GM21360 (cell line): ENCODE data around the gene BDH2.

Experiments used
- ATAC-seq: cut with Tn5 transposase; IDR thresholded peaks from one replicate; pipeline ENCODE4 v1.9.1; 2021; ENCODE audit warnings: mild to moderate bottlenecking, moderate library complexity; ENCODE audit not compliant: unreplicated experiment

The BDH2 gene

DNA sequence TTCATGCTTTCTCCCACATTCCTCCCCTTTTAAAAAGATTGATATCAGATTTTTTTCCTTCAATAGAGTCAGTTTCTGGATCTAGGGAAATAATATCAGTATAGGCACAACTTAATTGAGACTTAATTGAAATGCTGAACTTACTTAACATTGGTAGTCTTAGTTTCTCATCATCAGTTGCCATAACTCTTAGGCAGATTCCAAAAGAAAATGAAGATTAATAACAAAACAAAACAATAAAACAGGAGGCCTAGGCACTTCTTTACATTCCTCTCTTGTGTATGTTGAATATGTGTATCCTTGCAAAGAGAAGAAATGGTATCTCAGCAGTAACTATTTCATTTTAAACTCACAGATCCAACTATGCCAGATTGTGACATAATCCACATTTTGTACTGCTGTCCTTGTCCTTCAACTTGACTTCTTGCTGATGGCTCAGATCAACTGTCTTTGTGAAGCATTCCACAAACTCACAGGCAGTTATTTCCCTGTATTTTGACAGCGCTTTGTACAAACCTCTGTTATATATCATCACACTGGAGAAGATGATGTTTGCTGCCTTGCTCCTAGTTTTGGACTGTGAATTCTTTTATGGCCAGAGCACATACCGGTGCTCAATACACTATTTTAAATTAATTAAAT lies 14.0 kb downstream of the BDH2 start:
- ATAC-seq = no peak

- no peak for ATAC-seq
Observed at GRCh38 chr4:103079621-103080020, 20.0 kb downstream of the BDH2 start.

GRCh38 chr4:103076747-103077347 lies 22.8 kb downstream of the BDH2 start, which contains the start of gene SLC9B2:
Gene SLC9B2 (minus strand): TSS chr4:103076761. CDS start chr4:103067550, 9,211 bp downstream.
- peak; percentile 39 for ATAC-seq

- ATAC-seq = peak; percentile 53
Observed at GRCh38 chr4:103075894-103076746, 23.5 kb downstream of the BDH2 start.

GRCh38 chr4:103075435-103075893 lies 24.2 kb downstream of the BDH2 start:
- no peak for ATAC-seq

DNA sequence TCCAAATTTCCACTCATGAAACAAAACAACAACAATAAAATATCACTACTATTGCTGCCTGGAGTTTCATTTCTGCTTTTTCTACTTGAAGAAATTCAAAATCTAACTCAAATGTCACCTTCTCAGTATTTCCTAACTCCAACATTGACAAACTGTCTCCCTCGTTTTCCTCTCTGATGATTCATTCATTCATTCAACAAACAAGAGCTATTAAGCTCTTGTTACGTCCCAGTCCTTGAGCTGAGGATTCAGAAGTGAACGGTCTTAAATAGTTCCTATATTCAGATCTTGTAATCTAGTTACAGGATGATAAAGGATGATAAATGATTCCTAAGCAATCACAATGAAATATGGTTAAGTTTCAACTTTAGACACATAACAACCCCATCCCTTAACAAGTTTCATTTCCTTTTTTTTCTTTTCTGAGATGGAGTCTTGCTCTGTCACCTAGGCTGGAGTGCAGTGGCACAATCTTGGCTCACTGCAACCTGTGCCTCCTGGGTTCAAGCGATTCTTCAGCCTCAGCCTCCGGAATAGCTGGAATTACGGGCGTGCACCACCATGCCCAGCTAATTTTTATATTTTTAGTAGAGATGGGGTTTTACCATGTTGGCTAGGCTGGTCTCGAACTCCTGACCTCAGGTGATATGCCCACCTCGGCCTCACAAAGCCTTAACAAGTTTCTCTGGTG lies 24.7 kb downstream of the BDH2 start:
- ATAC-seq = no peak

GRCh38 chr4:103073792-103074438 lies 25.7 kb downstream of the BDH2 start:
- ATAC-seq = no peak

- ATAC-seq = no peak
Observed at GRCh38 chr4:103067841-103068547, 31.6 kb downstream of the BDH2 start.

DNA sequence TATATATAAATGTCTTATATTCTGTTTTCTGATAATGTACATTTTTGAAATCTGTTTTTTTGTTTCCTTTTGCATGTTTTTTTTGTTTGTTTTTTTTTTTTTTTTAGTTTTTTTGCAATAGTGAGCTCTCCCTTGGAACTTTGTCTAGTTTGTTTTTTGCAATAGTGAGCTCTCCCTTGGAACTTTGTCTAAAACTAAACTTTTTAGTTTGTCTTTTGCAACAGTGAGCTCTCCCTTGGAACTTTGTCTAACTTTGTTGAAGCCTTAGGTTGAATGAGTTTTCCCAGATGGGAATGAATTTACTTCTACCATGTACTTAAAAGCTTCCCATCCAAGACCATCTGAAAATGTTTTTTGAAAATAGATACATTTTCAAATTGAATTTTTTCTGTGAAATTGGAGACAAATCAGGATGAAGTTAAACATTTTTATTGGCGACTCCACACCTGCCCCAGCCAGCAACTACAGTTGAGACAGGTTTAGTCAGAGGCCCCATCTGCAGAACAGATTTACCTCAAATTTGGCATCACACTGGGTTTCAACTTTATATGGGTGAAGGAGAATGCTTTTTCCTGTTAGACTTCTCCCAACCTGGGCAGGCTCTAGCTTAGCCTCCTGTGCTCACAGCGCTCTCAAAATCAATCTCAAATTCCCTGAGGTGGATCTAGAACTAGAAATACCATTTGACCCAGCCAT lies 39.0 kb downstream of the BDH2 start:
- ATAC-seq = no peak

DNA sequence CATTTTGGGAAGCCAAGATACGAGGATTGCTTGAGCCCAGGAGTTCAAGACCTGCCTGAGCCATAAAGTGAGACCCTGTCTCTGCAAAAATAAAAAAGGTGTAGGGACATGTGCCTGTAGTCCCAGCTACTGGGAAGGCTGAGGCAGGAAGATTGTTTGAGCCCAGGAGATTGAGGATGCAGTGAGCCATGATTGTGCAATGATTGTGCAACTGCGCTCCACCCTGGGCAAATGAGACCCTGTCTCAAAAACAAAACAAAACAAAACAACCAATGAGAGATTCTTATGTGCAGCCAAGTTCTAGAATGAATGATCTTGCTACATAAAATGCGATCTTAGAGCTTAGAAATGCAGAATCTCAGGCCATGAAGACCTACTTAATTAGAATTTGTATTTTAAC lies 45.6 kb downstream of the BDH2 start:
- no peak for ATAC-seq

- no peak for ATAC-seq
Observed at GRCh38 chr4:103052779-103053178, 46.9 kb downstream of the BDH2 start.

- no peak for ATAC-seq
Observed at GRCh38 chr4:103052145-103052544, 47.5 kb downstream of the BDH2 start.

DNA sequence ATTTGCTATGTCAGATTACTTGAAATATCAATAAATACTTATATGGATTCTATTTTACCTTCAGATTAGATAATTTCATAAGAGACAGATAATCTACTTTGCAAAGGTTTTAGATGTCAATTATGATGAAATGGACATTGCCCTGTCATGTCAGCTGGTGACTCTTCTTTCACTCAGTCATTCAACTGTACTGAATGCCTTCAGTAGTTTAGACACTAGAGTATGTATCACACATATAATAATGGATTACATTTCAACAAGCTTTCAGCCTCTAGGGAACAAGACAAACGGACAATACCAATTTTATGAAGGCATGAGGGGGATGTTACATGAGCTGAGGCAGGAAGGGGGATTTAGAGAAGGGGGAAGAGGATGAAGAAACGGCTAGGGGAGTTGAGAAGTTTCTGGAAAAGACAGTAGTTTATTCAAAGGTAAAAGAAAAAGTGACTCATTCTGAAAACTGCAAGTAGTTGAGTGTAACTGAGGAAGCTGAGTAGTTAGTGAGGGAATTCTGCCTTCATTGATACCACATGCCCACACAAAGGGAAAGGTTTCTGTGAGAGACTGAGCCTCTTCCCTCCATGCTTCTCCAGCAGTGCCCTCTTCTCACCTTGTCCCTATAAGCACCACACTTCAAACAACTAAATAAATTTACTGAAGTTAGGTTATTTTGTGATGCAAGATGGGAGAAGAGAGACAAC lies 48.7 kb downstream of the BDH2 start:
- no peak for ATAC-seq

DNA sequence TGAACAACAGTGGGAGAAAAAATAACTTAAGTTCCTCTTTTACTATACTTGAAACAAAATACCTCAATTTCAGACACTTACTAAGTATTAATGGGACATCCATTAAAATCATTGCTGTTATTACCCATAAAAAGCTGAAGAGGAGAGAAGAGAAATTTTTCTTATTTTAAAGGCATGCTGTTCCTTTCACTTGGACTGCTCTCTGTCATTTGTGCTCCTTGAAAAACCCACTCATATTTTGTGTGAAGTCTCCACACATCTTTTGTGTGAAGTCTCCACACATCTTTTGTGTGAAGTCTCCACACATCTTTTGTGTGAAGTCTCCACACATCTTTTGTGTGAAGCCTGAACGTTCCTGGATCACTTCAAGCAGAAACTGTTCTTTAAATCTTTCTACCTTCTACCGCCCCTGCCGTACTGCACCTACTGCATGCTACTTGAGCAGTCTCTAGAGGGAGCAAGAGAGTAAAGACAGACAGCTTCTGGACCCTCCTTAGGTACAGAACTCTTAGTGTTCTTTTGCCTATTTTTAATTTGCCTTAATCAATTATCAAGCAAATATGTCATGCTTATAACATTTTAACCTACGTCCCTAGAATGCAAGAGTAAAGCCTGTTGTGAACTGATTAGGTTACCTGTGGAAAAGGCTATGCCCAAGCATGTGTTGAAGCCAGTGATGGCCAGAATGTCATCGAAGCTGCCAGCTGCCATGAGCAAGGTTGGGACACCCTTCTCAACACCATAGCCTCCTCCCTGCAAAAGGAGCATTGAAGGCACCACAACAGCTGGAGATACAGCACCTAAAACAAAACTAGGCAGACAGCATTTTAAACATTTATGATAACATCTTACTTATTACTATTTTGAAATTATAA lies 53.0 kb downstream of the BDH2 start:
- peak; percentile 92 for ATAC-seq

- ATAC-seq = no peak
Observed at GRCh38 chr4:103044183-103044582, 55.5 kb downstream of the BDH2 start.

GRCh38 chr4:103036169-103036568 lies 63.5 kb downstream of the BDH2 start:
- no peak for ATAC-seq

- peak; percentile 94 for ATAC-seq
Observed at GRCh38 chr4:103032574-103032973, 67.1 kb downstream of the BDH2 start.

DNA sequence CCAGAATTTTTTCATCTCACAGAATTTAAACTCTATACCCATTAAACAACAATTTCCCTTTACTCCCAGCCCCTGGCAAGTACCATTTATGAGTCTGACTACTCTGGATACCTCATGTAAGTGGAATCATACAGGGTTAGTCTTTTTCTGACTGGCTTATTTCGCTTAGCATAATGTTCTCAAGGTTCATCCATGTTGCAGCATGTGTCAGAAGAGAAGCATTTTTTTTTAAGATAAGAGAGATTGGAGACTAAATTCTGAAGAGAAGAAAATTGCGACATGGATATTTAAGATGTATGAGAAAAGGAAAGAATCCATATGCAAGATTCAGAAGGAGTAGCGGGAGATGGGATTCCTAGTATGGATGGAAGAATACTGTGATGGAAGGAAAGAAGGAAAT lies 68.8 kb downstream of the BDH2 start:
- no peak for ATAC-seq
